Inflammatory macrophage treated with lipopolysaccharide for 4 hours (primary cell): ENCODE results near the gene FXYD6.
A peak's percentile ranks its signal among the peaks of the same experiment; 100 is the strongest.
"Not testable (repeated sequence)": the region's sequence is repeated elsewhere in the genome, so short reads cannot be mapped to it uniquely, and the experiment has no call there.

Experiments used
- DNase-seq: peaks from one replicate; pipeline ENCODE4 v3.0.0-alpha.2; 2020

The FXYD6 gene

DNA sequence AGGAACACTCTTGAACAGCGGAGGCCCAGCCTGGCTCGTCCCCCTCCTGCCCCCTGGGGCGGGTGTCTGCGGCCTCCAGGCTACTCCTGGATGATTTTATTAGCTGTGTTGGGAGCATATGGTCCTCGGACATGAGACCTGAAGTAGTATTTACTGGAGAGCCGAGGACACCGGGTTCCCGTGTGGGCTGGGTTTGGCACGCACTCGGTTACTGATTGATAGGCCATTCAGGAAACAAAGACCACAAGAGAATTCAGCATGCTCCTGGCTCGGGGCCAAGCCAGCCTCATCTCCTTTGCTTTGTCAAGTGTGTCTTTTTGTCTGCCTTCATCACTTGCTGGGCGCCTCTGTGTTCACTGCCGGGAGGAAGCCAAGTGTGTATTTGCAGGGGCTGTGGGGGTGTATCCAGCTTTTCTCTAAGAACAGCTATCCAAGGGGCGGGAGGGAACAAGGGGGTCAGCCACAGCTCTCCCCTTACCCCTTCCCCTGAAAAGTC, 61.6 kb downstream of the FXYD6 start:
- DNase-seq, result no peak

GRCh38 chr11:117814204-117814765, 62.2 kb downstream of the FXYD6 start:
- DNase-seq, result no peak

- not testable (repeated sequence) for DNase-seq
Observed at GRCh38 chr11:117810056-117810451, 66.4 kb downstream of the FXYD6 start.

DNA sequence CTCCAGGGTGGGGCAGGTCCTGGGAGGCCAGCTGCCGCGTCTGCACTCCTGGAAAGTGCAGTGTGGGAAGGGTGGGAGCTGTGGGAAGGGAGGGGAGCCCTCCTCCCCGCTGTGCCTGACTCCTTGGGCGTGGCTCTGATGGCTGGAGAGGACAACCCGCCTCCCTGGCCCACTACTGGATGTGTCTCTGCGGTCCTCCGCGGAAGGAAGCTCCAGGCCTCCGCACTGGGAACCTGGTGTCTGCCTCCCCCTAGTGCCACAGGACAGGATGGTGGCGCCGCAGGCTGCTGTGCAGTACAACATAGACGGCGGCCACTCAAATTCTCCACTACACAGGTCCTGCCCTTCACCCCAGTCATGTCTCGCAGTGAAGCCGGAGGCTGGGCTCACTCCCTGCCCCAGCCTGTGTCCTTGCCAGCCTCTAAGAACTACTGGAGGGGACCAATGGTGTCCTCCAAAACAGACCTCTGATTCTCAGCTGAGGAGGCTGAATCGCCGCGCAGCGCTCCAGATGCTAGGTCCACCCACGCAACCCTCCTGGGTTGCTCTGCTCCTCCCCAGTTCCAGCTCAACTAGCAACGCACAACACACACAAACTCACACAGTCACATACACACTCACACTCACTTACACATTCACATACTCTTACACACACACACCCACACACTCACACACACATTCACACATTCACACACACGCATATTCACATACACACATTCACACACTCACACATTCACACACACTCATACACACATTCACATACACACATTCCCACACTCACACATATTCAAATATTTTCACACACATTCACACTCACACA, 67.0 kb downstream of the FXYD6 start:
- peak; percentile 85 for DNase-seq

GRCh38 chr11:117808784-117809183, 67.7 kb downstream of the FXYD6 start:
- no peak for DNase-seq

DNA sequence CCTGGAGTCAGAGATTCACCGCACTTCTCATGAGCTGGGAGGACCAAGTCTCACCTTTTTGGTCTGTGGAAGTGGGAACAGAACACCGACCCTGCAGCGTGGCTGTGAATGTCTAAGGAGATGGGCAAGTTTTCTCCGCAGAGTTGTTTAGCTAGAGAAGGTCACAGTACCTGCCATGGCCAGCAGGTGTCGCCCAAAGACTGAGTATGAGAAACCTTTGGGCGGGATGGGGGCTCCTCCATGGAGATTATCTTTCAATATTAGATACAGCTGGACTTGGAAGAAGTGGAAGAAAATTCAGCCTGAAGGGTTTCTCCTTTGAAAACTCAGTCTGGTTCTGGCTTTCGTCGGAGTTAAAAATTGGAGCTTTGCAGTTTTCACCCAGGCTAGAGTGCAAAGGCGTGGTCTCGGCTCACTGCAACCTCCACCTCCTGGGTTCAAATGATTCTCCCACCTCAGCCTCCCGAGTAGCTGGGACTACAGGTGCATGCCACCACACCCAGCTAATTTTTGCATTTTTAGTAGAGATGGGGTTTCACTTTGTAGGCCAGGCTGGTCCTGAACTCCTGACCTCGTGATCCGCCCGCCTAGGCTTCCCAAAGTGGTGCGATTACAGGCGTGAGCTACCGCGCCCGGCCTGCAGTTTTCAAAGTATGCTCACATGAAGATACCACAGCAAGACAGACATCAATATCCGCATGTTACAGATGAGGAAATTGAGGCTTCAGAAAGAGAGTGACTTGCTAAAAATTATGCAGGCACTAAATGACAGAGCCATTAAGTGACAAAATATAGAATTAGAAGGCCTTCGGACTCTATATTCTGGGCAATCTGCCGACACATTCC, 68.8 kb downstream of the FXYD6 start:
- peak; percentile 73 for DNase-seq

DNA sequence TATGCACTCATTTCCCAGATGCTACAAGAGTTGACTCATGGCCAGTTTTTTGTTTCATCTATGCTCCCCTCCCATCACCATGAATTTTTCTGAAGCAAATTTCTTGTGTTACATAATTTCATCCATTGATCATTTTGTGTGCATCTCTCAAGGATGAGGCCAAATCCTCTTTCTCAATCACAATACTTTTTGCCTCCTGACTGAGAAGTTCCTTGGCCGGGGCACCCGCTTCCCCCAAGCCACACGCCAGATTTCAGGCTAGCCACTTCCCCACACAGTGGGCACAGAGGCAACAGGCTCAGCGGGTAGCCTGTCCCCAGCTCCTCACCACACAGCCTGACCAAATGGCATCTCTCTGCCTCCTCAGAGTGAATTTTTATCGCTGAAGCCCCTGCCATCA, 69.6 kb downstream of the FXYD6 start:
- DNase-seq, result peak; percentile 72

DNA sequence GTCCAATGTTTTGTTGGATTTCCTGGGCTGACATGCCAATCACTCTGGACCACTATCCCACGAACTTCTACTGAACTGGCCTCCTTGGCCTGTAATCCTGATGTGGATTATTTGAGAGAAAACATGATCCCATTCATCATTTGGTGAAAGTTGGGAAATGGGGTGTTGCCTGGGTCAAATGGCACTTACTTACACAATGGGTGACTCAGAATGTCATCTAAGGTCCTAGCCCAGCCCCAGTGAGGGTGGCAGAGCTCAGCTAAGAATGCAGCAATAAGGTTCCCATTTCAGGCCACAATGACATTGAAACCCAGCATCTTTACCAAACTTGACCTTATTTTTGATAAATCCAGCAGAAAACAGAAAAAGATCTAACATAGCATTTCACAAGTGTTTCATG, 71.4 kb downstream of the FXYD6 start:
- peak; percentile 90 for DNase-seq

GRCh38 chr11:117803896-117804295, 72.6 kb downstream of the FXYD6 start:
- DNase-seq, result no peak

GRCh38 chr11:117799634-117800033, 76.8 kb downstream of the FXYD6 start:
- no peak for DNase-seq

- no peak for DNase-seq
Observed at GRCh38 chr11:117796872-117797529, 79.5 kb downstream of the FXYD6 start, which contains the start of gene DSCAML1. Gene DSCAML1 (minus strand): TSS chr11:117797216. CDS start chr11:117797079, 137 bp downstream.

DNA sequence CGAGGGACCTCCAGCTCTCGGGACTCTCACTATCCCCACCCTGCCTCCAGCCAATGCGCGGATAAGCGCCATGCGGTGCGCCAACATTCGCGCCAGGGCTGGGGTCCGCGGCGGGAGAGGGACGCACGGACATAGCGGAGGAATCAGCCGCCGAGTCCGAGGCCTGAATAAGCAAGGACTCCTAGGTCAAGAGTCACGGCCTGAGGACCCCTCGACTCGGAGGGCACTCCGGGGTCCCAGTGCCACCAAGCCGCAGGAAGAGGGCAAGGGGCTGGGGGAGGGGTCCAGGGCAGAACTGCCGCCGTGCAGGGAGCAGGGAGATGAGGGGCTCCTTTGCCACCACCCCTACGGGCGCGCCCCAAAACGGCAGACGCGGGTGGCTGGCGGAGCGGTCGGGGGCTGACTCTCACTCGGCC, 80.0 kb downstream of the FXYD6 start:
- no peak for DNase-seq

DNA sequence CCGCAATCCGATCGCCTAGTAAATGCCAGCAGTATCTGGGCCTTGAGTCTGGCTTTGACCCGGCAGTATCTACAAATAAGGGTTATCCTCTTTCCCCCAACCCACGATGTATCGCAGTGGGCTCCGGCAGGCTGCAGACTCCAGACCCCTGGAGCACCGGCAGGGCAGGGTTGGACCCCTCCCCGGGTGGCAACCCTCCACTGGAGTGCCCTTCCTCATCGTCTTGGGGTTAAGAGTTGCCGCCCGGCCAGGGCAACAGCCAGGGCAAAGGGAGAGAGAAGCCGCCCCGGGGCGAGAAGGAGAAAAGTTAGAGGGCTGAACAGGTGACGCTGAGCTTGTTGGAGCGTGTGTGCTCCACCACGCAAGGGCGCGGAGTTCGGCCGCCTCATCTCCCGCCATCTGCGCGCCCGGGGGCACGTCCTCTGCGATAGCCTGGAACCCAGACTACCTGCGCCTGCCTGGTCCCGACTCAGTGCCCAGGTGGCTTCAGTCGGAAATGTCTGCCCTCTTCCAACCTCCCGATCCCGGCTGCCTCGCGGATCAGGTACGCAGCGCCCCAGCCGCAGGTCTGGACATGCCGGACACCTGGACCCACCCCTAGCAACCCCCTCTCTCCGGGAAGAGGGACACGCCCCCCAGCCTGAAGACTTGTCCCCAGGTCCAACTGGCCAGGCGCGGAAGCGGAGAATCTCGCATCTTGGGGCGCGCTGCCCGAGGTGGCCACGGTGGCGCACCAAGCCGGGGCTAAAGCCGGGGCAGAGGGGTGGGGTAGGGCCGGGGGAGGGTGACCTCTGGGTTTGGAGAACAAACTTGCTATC, 80.6 kb downstream of the FXYD6 start:
- DNase-seq, result no peak

- no peak for DNase-seq
Observed at GRCh38 chr11:117794772-117795629, 81.5 kb downstream of the FXYD6 start.

- DNase-seq, result no peak
Observed at GRCh38 chr11:117794135-117794534, 82.3 kb downstream of the FXYD6 start.

- no peak for DNase-seq
Observed at GRCh38 chr11:117793583-117793982, 82.9 kb downstream of the FXYD6 start.

GRCh38 chr11:117792992-117793391, 83.5 kb downstream of the FXYD6 start:
- DNase-seq, result no peak

DNA sequence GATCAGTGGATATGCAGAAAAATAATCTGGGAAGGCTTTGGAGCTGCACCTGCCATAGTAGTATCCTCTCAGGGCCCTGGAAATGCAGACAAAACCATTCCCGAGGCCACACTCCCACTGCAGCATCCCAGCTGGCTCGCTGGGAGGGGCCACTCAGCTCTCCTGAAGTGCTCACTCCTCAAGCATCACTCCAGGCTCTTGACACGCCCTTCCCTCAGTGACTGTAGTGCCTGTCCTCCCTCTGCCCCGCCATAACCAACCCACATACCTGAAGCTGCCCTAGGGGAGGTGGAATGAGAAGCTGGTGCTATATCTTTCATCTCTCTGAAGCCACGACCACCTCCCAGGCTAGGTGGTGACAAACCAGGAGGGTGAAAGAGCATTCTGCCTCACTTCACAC, 84.2 kb downstream of the FXYD6 start:
- DNase-seq, result no peak

GRCh38 chr11:117790279-117790678, 86.2 kb downstream of the FXYD6 start:
- no peak for DNase-seq

DNA sequence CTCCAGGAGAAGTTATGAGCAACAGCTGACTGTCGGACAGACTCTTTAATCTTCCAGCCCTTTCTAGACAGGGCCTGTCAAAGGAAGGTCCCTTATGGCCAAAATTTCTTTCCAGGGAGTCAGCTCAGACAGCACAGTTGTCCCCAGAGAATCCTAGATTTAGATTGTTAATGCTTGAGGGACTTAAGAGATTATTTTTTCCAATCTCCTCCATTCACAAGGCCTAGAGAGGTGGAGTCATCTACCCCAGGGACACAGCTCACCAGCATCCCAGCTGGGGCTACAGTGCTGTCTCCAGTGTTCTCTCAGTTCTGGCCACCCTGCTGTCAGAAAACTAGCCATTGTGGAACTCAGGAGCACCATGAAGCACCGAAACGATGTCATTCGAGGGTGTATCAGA, 87.2 kb downstream of the FXYD6 start:
- no peak for DNase-seq
